Stimulated activated memory B cell treated with anti-CD40 and anti-IgM and Interleukin-4, amounts not matched to agents 10 μg/mL and 1 μg/mL and 100 μg/mL, for 72 hours (primary cell): ENCODE results near the gene PCAT6.
A peak's percentile ranks its signal among the peaks of the same experiment; 100 is the strongest.

Experiments
- ATAC-seq: fragments of 150-1000 bp; cut with Tn5 transposase; 2 replicates; pipeline ENCODE4 v1.10.0; 2021
- H3K27ac Mint-ChIP-seq: one replicate; pipeline ENCODE4 v1.8.0; 2022; ENCODE audit warnings: mild to moderate bottlenecking, mixed read lengths
- H3K27me3 Mint-ChIP-seq: one replicate; pipeline ENCODE4 v1.8.0; 2022; ENCODE audit warnings: mixed read lengths
- H3K36me3 Mint-ChIP-seq: one replicate; pipeline ENCODE4 v1.8.0; 2022; ENCODE audit warnings: mixed read lengths
- H3K4me1 Mint-ChIP-seq: one replicate; pipeline ENCODE4 v1.8.0; 2022; ENCODE audit warnings: mixed read lengths
- H3K4me3 Mint-ChIP-seq: one replicate; pipeline ENCODE4 v1.8.0; 2022; ENCODE audit warnings: mild to moderate bottlenecking, moderate library complexity, mixed read lengths
- H3K9me3 Mint-ChIP-seq: one replicate; pipeline ENCODE4 v1.8.0; 2022; ENCODE audit warnings: mixed read lengths

The PCAT6 gene

GRCh38 chr1:202854787-202855186 is 44.0 kb downstream of the PCAT6 start:
- Mint-ChIP-seq H3K27ac (no peak overlapping the region), H3K27me3 (no peaks in the 10 kb centered on the region), H3K9me3 (no peaks in the 10 kb centered on the region), H3K36me3 (no peaks in the 10 kb centered on the region), H3K4me1 (peaks cover 10% of the 10 kb centered on the region), H3K4me3 (no peak overlapping the region)
- ATAC-seq = no peak

GRCh38 chr1:202856014-202856413 is 45.3 kb downstream of the PCAT6 start:
- no peak overlapping the region for H3K27ac Mint-ChIP-seq
- ATAC-seq = no peak
- H3K4me3 Mint-ChIP-seq = no peak overlapping the region
- no peaks in the 10 kb centered on the region for H3K9me3 Mint-ChIP-seq
- peaks cover 4% of the 10 kb centered on the region for H3K4me1 Mint-ChIP-seq
- no peaks in the 10 kb centered on the region for H3K27me3 Mint-ChIP-seq
- H3K36me3 Mint-ChIP-seq = no peaks in the 10 kb centered on the region

DNA sequence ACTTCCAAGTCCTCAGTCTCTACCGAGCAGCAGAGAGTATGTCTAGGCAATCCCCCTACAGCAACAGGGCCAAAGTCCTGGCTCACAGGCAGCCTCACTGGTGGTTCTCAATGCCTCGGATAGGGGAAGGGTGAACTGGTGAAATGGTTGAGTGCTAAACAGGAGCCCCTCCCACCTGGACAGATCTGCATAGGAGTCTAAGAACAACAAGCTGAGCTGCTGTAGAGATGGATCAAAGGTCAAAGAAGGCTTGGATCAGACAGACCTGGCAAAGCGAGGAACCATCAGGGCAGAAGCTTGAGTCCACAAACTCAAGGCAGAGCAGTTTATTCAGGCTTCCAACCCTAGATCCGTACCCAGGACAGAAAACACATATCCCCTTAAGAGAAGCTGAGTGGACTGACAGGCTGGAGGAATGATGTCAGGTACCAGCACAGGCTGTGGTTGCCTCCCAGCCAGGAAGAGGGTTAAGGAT is 46.4 kb downstream of the PCAT6 start:
- Mint-ChIP-seq H3K27ac (no peak overlapping the region), H3K36me3 (no peaks in the 10 kb centered on the region), H3K4me1 (peaks cover 15% of the 10 kb centered on the region), H3K4me3 (no peak overlapping the region), H3K27me3 (no peaks in the 10 kb centered on the region), H3K9me3 (no peaks in the 10 kb centered on the region)
- no peak for ATAC-seq

GRCh38 chr1:202858331-202858730 is 47.6 kb downstream of the PCAT6 start:
- no peak overlapping the region for H3K27ac Mint-ChIP-seq
- no peaks in the 10 kb centered on the region for H3K36me3 Mint-ChIP-seq
- no peaks in the 10 kb centered on the region for H3K27me3 Mint-ChIP-seq
- H3K9me3 Mint-ChIP-seq = no peaks in the 10 kb centered on the region
- peaks cover 17% of the 10 kb centered on the region for H3K4me1 Mint-ChIP-seq
- H3K4me3 Mint-ChIP-seq = no peak overlapping the region
- ATAC-seq = no peak

GRCh38 chr1:202858789-202859414 is 48.1 kb downstream of the PCAT6 start:
- Mint-ChIP-seq H3K4me3 (no peak overlapping the region), H3K4me1 (peaks cover 17% of the 10 kb centered on the region), H3K27ac (no peak overlapping the region), H3K27me3 (peaks cover under 1% of the 10 kb centered on the region), H3K9me3 (no peaks in the 10 kb centered on the region), H3K36me3 (no peaks in the 10 kb centered on the region)
- no peak for ATAC-seq

GRCh38 chr1:202860744-202861419 is 50.1 kb downstream of the PCAT6 start:
- Mint-ChIP-seq H3K9me3 (no peaks in the 10 kb centered on the region), H3K27me3 (peaks cover 20% of the 10 kb centered on the region), H3K27ac (no peak overlapping the region), H3K36me3 (no peaks in the 10 kb centered on the region), H3K4me1 (peaks cover 17% of the 10 kb centered on the region), H3K4me3 (peak overlapping the region; percentile 92)
- ATAC-seq = peak; percentile 60
